Parathyroid adenoma (tissue), 2 donors: ENCODE measurements around the gene KRT39.

Source experiments
- H2AFZ ChIP-seq: fragments of 300-600 bp; sonication (generic); one replicate; pipeline ENCODE4 v1.7.0; 2017; ENCODE audit warnings: antibody characterized with exemption, mild to moderate bottlenecking
- H3K27ac ChIP-seq: fragments of 300-600 bp; sonication (generic); one replicate; pipeline ENCODE4 v1.7.0; 2017
- H3K27me3 ChIP-seq: fragments of 300-600 bp; sonication (generic); one replicate; pipeline ENCODE4 v1.7.0; 2017; ENCODE audit warnings: low read length; ENCODE audit not compliant: control insufficient read depth, insufficient read depth
- H3K36me3 ChIP-seq: fragments of 300-600 bp; sonication (generic); one replicate; pipeline ENCODE4 v1.7.0; 2017; ENCODE audit warnings: low read length; ENCODE audit not compliant: control insufficient read depth, insufficient read depth
- H3K4me1 ChIP-seq: fragments of 300-600 bp; sonication (generic); one replicate; pipeline ENCODE4 v1.7.0; 2017; ENCODE audit warnings: control low read depth
- H3K4me2 ChIP-seq: fragments of 300-600 bp; sonication (generic); one replicate; pipeline ENCODE4 v1.7.0; 2017; ENCODE audit warnings: low read length
- H3K4me3 ChIP-seq: fragments of 300-600 bp; sonication (generic); one replicate; pipeline ENCODE4 v1.7.0; 2017; ENCODE audit warnings: low read depth, low read length
- H3K79me2 ChIP-seq: fragments of 300-600 bp; sonication (generic); one replicate; pipeline ENCODE4 v1.7.0; 2017; ENCODE audit warnings: control low read depth
- H3K9ac ChIP-seq: fragments of 300-600 bp; sonication (generic); one replicate; pipeline ENCODE4 v1.7.0; 2017; ENCODE audit warnings: mild to moderate bottlenecking
- H3K9me3 ChIP-seq: fragments of 300-600 bp; sonication (generic); one replicate; pipeline ENCODE4 v1.7.0; 2017; ENCODE audit warnings: low read length; ENCODE audit not compliant: control insufficient read depth
- CTCF ChIP-seq: fragments of 300-600 bp; sonication (generic); IDR thresholded peaks from one replicate; pipeline ENCODE4 v1.7.0; 2017; ENCODE audit warnings: antibody characterized with exemption, mild to moderate bottlenecking
- donor health status: primary hyperparathyroidism.

Gene KRT39

GRCh38 chr17:40910441-40910841, 56.3 kb downstream of the KRT39 start:
- no peak for TF ChIP-seq CTCF
- peak overlapping the region; percentile 2 for H3K4me2 ChIP-seq
- no peaks in the 10 kb centered on the region for H3K79me2 ChIP-seq
- H3K27me3 ChIP-seq, result no peaks in the 10 kb centered on the region
- no peak overlapping the region for H3K9ac ChIP-seq
- H3K36me3 ChIP-seq, result no peaks in the 10 kb centered on the region
- peaks cover 11% of the 10 kb centered on the region for H3K4me1 ChIP-seq
- no peak overlapping the region for H3K4me3 ChIP-seq
- H3K27ac ChIP-seq, result peak overlapping the region; percentile 51
- peak overlapping the region; percentile 25 for H2AFZ ChIP-seq
- no peaks in the 10 kb centered on the region for H3K9me3 ChIP-seq

DNA sequence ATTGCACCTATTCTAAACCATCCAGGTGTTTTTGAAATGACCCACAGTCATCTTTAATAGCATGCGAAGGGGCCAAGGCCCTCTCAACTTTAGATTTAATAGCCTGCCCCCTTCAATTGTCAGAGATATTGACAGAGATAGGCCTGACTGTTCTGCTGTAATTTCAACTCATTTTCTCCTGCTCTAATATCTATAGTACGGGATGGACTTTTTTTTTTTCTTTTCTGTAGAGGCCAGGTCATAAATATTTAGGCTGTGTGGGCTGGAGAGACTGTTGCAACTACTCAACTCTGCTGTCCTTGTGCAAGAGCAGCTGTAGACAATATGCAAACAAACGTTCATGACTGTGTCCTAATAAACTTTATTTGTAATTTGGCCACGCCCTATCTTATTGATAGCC, 57.0 kb downstream of the KRT39 start:
- no peak overlapping the region for H3K9ac ChIP-seq
- no peak overlapping the region for H2AFZ ChIP-seq
- TF ChIP-seq CTCF, result no peak
- H3K27me3 ChIP-seq, result no peaks in the 10 kb centered on the region
- H3K4me1 ChIP-seq, result peaks cover 11% of the 10 kb centered on the region
- no peaks in the 10 kb centered on the region for H3K36me3 ChIP-seq
- no peak overlapping the region for H3K4me3 ChIP-seq
- no peaks in the 10 kb centered on the region for H3K79me2 ChIP-seq
- H3K9me3 ChIP-seq, result no peaks in the 10 kb centered on the region
- H3K4me2 ChIP-seq, result no peak overlapping the region
- peak overlapping the region; percentile 51 for H3K27ac ChIP-seq

GRCh38 chr17:40909351-40909750, 57.4 kb downstream of the KRT39 start:
- Histone ChIP-seq H3K27me3 (no peaks in the 10 kb centered on the region), H3K27ac (no peak overlapping the region)

More at GRCh38 chr17:40909351-40909750, 57.4 kb downstream of the KRT39 start:
- peak; percentile 76 for TF ChIP-seq CTCF
- Histone ChIP-seq H2AFZ (no peak overlapping the region), H3K4me2 (no peak overlapping the region), H3K4me3 (no peak overlapping the region), H3K79me2 (no peaks in the 10 kb centered on the region), H3K4me1 (peaks cover 11% of the 10 kb centered on the region), H3K9me3 (no peaks in the 10 kb centered on the region), H3K9ac (no peak overlapping the region), H3K36me3 (no peaks in the 10 kb centered on the region)
